Activated CD4-positive, CD25-positive, alpha-beta regulatory T cell (primary cell): ENCODE results near the gene ATP2B2.
"Not testable (repeated sequence)": the region's sequence is repeated elsewhere in the genome, so short reads cannot be mapped to it uniquely, and the experiment has no call there.

Source experiments
- DNase-seq, 4 experiments: peaks; one replicate each; lab custom pipeline; 2025; lab: John Stamatoyannopoulos, UW

The ATP2B2 gene

DNA sequence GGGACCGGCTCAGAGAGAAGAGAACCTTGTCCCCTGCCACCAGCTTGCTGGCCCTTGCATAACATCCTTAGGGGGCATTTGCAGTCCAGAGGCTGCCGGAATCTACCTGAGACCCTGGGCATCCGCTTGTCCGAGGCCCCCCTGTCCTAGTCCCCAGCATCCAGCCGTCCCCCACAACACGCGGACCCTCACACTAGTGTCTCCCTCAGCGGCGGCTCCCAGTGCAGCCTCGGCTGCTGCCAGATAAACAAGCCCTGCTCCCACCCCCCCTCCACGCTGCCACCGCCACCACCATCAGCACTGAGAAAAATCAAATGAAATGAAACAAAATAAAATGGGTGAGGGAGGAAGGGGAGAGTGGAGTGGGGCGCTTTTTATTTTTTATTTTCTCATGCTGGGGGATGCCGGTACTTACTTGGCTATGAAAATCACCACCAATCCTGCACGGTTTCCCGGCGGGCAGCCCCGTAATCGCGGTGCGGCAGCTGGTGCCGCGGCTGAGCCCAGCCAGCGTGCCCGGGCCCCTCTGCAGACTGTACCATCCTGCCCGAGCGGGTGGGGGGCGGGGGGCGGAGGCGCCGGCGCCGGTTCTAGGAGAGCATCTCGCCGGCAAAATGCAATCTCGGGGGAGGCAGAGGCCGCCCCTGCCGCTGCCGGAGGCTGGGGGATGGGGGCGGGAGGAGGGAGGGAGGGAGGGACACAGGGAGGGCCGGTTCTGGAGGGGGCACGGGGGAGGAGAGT, at the start of gene ATP2B2:
Gene ATP2B2 (minus strand): TSS at position 537 of the 741 bp plus-strand sequence. CDS start 56,043 bp downstream, outside the sequence.
- no peak for DNase-seq

DNA sequence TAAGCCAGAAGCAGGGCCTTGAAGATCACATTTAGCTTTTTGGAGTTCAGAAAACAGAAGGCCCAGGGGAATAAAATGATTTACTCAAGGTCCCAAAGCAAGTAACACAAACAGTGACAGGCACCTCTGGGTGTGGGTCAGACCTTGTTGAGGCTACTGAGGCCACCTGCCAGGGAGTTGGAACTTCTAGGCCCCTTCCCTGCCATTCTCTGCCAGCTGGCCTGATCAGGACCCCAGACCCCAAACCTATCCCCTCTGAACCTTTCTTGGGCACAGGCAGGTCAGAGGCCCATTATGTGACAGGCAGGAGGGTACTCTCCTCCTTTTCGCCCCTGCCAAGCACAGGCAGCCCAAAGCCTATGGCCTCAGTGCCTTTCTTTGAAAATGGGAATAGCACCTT, 49.4 kb upstream of the ATP2B2 start:
- no peak for DNase-seq

DNA sequence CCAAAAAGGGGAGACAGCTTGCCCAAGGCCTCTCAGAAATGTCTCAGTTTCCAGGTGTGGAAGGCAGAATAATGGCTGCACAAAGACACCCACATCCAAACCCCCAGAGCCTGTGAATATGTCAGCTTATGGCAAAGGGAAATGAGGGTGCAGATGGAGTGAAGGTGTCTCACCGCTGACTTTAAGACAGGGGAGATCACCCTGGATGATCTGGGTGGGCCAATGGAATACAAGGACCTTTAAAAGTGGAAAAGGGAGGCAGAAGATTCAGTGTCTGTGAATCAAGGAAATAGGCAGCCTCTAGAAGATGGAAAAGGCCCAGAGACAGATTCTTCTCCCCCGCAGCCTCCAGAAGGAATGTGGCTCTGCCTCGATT, 48.8 kb upstream of the ATP2B2 start:
- no peak for DNase-seq

DNA sequence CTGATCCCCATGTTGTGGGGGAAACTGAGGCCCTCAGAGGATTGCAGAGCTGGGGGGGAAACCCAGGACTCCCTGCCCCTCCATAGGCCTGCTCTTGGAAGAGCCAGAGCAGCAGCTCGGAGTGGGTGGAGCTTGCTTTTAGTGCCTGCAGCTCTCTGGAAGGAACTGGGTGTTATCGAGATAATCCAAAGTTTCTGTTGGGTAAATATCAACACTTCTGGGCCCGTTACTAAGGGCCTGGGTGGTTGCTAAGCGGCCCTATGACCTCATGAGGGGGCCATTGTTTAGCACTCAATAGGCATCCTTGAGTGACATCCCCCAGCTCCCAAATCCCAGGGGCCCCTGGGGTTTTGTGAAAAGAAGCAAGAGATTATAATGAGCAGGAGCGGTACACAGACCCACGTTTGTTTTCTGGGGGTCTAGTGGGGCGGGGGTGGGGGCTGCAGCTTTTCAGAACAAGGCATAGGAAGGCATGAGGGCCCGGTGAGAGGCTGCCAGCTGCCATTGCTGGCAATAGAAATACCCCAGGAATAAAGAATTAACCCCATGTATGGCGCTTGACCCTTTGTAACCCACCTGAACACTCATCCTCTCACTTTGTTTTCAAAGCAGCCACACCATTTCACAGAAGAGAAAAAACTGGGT, 48.3 kb upstream of the ATP2B2 start:
- no peak for DNase-seq

DNA sequence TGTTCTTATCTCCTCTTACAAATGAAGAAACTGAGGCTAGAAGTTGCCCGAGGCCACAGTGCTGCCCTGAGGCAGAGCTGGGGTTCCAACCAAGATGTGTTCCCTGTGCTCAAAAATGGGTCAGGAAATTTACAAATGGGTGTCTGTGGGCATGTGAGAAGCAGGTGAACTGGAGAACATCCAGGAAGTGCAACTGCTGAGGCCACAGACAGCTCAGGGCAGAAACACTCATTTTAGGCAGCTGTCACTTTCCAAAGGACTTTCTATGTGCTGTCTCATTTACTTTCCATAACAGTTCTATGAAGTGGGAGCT, 47.2 kb upstream of the ATP2B2 start:
- DNase-seq = no peak

DNA sequence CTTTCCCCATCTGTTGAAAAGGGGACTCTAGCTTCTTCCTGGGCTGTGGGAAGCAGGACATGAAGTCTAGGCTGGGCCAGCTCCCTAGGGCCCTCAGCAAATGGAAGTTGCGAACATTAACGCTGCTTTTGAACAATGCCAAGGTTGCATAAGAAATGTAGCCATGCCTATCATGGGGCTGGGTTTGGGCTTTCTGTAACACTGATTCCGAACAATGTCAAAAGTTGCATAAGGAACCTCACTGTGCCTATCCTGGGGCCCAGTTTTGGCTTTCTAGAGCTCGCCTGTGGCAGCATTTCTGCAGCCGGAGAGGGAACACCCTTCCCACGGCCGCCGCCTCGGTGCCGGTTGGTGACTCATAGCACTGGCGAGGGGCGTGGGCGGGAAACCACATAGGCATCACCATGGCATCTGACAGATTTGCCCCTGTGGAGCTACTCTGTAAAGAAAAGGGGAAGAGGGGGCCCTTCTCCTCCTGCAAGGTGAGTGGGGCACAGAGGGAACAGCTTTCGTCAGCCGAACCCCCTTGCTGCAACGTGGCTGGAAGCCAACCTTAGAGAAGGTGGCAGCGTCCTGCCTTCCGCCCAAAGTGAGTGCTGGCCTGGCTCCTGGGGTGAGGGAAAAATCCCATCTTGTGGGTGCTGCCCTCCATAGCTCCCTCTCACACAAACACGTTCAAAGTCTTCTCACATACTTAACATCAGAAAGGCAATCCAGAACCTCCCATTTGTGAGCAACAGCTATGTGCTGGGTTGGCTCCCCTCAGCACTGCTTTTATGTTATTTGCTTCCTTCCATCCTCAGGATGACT, 46.6 kb upstream of the ATP2B2 start:
- peak; percentile 10 to 53 (median 48) for DNase-seq

DNA sequence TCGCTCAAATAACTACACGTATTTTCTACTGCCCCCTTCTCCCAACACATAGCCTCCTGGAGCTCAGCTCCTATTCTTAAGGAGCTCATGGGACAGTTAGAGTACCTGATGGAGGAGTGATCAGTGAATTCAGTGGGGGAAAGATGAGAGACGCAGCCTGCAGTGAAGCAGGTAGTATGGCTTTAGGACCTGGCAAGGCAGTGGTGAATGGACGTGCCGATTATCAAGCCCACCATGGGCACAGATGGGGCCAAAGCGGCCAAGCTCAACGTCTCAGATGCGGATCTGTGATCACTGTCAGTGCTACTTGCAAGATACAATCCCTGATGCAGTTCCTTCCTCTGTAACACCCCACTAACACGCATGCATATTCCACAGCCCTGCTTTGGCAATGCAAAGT, 45.8 kb upstream of the ATP2B2 start:
- no peak for DNase-seq

DNA sequence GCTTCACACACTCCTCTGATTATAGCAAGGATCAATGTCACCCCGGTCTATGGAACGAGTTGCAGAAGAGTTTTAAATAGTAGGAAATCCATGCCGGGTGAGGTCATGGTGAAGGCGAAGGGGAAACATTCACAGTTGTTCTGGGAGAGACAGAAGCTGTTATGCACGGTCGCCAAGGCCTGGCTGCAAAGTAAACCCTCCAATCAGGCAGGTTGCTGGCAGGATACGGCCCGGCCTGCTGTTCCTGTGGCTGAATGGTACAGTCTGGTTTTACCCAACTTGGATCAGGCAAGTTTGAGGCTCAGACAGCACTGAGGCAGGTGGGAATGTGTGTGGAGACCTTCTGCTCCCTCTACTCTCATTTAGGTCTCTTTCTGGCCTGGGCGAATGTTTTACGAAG, 45.3 kb upstream of the ATP2B2 start:
- no peak for DNase-seq

DNA sequence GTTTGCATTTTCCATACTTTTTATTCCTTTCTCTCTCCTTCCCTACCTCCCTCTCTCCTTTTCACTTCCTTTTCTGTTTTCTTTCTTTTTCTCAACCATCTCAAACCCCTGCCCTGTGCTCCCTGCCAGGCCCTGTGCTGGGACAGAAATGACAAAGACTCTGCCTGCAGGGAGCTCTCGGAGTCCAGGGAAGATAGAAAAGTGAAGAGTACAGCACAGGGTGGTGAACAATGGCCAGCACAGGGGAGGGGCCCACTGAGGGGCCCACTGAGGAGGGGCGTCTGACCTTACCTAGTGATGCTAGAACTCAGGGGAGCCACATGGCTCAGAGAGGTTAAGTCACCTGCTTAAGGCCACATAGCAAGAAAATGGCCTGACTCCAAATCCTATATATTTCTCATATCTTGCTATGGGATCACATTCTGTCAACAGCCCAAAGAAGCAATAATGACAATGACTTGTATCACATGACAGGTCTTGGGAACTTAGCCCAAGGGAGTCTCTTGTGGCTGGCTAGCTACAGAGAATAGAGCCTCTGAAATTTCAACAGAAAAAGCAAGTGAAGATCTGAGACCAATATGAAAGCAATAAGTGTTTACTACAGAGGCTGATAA, 44.3 kb upstream of the ATP2B2 start:
- DNase-seq = no peak

DNA sequence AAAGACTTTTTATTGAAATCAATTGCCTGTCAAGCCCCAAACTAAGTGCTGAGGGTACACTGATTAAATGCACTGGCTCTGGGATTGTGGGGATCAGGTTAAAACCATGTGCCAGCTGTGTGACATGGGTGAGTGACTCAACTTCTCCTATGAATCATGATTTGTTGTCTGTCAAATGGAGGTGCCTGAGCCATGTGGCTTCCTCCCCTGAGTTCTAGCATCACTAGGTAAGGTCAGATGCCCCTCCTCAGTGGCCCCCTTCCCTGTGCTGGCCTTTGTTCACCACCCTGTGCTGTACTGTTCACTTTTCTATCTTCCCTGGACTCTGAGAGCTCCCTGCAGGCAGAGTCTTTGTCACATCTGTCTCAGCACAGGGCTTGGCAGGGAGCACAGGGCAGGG, 43.6 kb upstream of the ATP2B2 start:
- DNase-seq = no peak

DNA sequence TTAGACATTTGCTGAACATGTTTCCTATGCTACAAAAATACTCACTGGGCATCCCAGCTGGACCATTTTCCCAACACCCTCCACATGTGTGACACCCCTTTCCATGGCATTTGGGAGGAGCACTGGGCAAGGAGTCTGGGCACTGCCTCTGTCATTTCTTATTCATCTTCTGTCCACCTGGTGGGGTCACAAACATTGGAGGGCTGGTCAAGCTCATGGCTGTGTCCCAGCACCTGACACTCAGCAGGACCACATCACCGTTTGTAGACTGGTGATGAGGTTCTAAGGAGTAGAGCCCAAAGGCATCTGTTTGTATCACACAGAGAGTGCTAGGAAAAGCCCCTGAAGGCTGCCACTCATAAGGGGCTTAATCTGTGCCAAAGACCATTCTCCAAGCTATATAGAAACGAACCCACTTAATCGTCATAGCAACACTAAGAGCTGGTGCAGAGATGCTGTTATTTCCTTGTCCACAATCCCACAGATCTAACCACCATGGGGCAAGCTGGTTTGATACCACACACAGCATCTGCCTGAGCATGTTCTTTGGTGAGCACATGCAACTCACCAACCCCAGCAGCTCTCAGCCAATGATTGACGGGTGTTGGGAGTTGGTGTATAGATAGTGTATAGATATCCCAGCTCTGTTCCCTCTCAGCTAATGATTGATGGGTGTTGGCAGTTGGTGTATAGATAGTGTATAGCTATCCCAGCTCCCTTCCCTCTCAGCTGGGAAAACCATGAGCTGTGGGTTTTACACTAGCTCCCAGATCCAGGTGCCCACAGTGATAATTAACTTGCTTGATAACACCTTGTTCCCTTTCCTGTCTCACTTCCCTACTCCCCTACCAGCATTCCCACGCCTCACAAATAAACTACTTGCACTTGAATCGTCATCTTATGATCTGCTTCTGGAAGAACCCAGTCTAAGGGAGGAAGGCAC, 42.7 kb upstream of the ATP2B2 start:
- DNase-seq = no peak

DNA sequence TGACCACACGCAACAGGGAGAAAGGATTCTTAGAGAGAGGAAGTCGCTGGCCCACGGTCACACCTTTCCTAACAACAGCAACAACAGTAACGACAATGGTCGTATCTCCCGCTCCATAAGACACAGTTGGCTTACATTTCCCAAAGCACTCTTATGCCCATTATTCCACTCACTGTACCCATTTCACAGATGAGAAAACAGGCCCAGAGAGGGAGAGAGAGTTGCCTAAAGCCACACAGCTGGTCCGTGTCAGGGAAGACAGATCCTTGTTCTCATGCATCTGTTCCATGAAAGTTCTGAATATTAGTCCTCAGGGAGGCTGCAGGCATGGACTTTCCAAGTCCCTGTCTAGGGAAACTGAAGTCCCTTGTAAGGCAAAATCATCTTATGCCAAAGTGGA, 42.0 kb upstream of the ATP2B2 start:
- DNase-seq = no peak

DNA sequence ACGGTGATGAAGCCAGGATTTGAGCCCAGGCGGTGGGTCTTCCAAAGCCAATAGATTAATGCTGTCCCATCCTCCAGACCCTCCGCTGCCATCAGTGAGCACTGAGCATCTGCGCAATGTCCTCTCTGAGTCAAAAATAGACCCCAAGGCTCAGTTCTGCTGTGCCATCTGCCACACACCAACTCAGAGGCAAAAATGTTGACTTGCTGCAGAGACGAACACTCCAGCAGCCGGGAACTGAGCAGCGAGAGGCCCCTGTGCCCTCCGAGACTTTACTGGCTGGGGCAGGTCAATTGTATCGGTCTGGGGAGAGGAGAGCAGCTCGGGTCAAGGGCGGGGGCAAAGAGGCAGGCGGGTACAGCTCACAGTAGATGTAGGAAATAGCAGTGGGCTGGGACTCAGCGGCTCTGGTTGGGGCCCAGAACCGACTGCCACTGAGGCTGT, 41.5 kb upstream of the ATP2B2 start:
- no peak for DNase-seq

DNA sequence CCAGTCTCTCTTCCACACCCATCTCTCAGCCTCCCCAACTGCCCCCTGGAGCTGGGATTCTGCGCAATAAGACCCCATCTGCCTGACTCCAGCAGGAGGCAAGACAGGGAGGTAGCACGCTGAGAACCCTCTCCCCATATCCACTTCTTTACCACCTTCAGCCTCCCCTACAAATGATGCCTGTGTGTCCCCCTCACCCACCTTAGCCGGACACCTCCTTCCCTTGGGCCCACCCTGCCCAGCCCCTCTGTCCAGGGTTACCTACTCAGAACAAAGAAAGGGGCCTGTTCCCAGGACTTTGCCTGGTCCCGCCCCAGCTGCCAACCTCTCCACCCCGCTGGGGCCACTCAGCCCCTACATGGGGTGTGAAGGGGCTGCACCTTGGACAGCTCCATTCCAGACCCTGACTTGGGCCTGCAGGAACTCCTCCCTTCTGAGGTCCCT, 40.8 kb upstream of the ATP2B2 start:
- DNase-seq = no peak

DNA sequence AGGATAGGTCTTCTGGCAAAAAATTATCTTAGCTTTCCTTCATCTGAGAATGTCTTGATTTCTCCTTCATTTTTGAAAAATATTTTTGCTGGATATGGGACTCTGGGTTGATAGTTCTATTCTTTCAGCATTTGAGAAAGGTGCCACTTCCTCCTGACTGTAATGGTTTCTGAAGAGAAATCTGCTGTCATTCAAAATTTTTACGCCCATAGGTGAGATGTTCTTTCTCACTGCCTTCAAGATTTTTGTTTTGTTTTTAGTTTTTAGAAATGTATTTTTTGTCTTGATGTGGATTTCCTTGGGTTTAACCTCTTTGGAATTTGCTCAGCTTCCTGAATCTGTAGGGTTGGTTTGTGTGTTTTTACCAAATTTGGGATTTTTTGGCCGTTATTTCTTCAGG, 37.1 kb upstream of the ATP2B2 start:
- DNase-seq = no peak

DNA sequence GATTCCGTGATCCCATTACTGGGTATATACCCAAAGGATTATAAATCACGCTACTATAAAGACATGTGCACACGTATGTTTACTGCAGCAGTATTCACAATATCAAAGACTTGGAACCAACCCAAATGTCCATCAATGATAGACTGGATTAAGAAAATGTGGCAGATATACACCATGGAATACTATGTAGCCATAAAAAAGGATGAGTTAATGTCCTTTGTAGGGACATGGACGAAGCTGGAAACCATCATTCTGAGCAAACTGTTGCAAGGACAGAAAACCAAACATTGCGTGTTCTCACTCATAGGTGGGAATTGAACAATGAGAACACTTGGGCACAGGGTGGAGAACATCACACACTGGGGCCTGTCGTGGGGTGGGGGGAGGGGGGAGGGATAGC, 35.0 kb upstream of the ATP2B2 start:
- not testable (repeated sequence) for DNase-seq

DNA sequence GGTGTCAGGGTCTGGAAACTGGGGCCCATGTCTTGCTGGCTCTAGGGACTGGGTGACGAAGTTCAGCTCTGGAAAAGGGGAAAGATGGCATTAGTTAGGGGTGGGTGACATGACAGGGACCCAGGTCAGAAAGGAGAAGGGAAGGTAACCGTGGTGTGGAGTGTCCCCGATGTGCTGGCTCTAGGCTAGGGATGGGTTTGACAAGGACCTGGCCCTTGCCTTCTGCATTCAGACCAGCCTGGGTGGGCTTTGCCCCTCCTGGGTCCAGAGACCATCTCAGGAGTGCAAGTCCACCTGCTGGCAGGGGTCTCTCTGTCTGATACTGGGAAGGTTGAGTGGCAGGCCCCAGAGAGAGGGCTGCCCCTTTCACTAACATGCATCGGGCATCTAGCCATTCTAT, 28.7 kb upstream of the ATP2B2 start:
- no peak for DNase-seq

DNA sequence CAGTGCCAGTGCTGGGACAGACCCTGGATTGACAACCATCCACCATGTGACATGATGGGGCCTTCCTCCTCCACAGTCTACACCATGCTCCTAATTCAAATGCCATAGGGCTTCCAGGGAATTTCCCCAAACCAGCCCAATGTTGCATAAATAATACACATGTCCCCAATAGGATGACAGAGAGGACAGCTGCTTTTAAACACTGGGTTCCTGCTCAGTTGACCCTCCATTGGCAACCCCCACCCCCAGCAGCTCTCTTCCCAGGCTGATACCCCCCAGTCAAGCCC, 28.3 kb upstream of the ATP2B2 start:
- DNase-seq = no peak

DNA sequence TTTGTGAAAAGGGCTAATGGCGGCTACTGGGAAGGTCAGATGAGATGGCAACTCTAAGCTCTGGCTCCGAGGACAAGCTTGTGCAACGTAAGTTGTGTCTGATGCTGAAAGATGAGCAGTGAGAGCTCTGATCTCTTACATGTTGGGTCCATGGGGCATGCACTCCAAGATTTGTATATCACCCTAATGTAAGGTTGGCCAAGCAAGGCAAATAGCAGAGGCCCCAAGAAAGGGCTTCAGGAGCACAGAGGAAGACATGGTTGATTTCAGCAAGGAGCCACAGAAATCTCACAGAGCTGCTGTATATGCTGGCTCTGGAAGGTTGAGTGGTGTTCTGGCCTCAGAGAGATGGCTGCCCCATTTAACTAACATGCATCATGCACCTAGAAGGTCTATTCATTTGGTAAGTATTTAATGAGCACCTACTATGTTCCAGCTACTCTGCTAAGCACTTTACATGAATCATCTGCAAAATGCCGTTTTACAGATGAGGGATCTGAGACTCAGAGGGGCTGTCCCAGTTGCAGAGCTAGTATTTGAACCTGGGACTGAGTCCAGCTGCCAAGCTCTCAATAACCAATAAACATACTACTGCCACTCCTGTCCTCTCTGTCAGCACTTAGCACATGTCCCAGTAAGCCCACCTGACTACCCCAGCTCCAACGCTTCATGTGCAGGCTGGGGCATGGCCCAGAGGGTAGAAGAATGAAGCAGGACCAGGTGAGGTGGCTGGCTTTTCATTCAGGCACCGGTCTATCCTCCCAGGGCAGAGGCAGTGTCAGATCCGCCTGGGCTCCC, 27.8 kb upstream of the ATP2B2 start:
- DNase-seq = no peak

DNA sequence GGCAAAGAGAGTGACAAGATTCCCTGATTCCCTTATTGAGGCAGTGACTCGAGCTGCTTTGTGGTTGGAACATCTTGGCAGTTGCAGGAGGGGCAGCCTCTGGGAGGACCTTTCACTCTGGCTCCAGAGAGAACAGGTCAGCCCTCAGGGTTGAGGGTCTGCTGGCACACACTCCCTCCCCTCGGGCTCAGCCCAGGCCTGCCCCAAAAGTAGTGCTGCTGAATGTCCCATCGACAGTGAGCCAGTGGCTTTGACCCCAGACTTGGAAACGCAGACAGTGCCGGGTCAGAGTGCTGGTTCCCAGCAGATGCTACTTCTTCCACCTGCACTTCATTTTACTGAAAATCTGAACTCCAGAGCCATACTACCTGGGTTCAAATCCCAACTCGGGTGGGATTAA, 25.6 kb upstream of the ATP2B2 start:
- DNase-seq = no peak

DNA sequence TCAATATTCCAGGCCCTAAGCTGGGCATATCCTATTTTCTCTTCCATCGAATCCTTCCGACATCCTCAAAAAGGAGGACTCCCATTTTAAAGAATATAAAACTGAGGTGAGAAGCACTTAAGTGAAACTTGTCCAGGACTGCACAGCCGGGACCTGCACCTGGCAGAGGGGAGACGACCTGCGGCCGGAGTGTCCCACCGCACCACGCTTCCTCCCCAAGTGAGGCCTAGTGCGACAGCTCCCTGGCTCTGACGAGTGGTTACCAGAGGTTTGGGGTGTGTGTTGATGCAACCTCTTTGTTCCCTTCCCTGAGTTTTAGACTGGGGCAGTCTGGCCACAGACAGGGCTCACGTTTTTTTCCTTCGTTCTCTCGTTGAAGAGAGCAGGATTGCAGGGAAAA, 24.9 kb upstream of the ATP2B2 start:
- DNase-seq = no peak
